Activated effector memory CD4-positive, alpha-beta T cell treated with anti-CD3 and anti-CD28 coated beads, Interleukin-2, amount 50 U/mL, for 16 hours (primary cell): ENCODE results near the gene TMEM123.

ENCODE experiments used
- DNase-seq: peaks from one replicate; pipeline ENCODE4 v3.0.0-alpha.2; 2020

Gene TMEM123

GRCh38 chr11:102422817-102423712 is 29.5 kb downstream of the TMEM123 start:
- DNase-seq = no peak

GRCh38 chr11:102421261-102421660 is 31.3 kb downstream of the TMEM123 start:
- no peak for DNase-seq

- no peak for DNase-seq
Measured at GRCh38 chr11:102420547-102420946, 32.0 kb downstream of the TMEM123 start.

DNA sequence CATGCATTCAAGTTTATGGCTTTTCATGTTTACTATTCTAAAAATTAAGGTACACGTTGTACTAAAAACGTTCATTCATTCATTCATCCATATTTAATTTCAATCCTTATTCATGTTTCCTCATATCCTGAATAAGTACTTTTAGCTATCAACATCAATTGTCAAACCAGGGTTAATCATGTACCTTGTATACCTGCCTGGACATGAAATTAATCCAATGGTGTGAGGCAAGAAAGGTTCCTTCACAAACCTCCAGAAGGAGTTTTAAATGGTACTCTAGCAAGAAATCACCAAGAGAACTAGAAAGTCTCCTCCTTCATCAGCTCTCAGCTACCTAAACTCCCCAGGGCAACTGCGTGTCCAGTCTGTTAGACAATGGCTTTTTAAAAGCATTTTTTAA is 33.4 kb downstream of the TMEM123 start:
- DNase-seq = no peak

DNA sequence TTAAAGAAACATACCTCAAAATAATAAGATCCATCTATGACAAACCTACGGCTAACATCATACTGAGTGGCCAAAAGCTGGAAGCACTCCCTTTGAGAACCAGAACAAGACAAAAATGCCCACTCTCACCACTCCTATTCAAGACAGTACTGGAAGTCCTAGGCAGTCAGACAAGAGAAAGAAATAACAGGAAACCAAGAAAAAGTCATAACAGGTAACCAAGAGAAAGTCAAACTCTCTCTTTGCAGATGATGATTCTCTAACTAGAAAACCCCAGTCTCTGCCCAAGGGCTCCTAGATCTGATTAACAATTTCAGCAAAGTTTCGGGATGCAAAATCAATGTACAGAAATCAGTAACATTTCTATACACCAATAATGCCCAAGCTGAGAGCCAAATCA is 35.6 kb downstream of the TMEM123 start:
- DNase-seq = no peak

GRCh38 chr11:102415304-102415916 is 37.2 kb downstream of the TMEM123 start:
- DNase-seq = no peak

DNA sequence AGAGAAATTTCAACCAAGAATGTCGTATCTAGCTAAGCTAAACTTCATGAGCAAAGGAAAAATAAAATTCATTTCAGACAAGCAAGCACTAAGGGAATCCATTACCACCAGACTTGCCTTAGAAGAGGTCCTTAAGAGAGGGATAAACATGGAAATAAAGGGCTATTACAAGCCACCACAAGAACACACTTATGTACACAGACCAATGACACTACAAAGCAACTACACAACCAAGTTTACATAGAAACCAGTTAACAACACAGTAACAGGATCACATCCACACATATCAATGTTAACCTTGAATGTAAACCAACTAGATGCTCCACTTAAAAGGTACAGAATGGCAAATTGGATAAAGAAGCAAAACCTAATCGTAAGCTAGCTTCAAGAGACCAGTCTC is 38.0 kb downstream of the TMEM123 start:
- DNase-seq = no peak

GRCh38 chr11:102413497-102413896 is 39.1 kb downstream of the TMEM123 start:
- DNase-seq = no peak

DNA sequence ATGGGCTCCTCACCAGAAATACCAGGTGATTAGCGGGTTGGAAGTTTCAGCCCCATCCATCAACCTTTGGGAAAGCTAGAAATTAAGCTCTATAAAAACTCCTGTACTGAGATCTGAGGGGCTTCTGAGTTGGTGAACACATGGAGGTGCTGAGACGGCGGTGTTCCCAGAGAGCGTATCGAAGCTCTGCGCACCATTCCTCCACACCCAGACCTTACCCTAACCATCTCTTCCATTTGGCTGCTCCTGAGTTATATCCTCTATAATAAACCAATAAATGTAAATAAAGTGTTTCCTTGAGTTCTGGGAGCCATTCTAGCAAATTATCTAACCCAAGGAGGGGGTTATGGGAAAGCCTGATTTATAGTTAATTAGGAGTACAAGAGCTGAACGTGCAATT is 41.4 kb downstream of the TMEM123 start:
- no peak for DNase-seq

DNA sequence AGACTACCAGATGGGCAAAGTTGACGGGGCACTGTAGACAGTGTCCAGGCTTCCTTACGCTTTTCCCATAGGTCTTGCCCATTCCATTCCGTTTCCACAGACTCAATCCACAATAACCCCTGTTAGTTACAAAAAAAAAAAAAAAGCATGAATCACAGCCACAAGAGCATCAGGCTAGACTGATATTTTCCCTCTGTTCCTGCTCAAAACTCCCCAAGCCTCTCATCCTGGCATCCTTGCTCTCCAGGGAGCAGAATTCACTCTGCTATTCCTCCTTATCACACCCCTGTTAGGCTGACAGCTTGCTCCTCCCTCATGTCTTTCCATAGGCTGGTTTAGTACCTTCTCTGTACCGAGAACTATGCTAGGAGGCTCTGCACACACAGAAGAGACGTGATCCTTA is 42.2 kb downstream of the TMEM123 start:
- no peak for DNase-seq

DNA sequence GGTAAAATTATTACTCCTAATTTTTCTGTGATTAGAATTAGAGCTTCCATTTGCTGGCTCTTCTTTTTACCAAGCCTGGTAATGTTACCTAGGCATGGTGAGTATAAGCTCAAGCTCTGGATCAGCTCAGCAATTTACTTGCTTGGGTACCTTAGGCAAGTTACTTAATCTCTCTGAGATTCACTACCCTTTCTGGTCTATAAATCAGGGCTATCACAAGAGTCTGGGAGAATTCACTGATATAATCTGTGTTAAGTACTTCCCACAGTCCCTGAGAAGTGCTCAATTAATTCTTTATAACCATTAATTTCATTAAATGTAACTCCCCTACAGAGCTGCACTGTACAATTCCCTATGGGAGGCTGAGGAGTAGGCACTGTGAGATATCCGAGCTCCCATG is 44.2 kb downstream of the TMEM123 start:
- DNase-seq = no peak

DNA sequence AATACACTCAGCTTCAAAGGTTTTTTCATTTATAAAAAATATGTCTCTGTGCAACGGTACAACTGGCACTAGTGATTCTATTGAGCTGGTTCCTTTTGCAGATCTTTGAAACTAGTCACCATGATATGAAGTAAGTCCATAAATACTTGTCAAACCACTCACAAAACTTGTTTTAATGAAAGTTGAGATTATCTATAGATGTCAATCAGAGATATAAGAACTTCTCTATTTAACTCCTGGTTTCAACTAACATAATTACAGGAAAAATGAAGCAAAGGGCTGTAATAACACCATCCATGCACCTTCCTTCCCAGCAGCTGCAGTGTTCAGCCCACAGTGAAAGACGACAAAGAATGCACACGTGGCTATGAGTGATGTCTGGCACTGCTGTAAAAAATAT is 44.7 kb downstream of the TMEM123 start:
- no peak for DNase-seq

DNA sequence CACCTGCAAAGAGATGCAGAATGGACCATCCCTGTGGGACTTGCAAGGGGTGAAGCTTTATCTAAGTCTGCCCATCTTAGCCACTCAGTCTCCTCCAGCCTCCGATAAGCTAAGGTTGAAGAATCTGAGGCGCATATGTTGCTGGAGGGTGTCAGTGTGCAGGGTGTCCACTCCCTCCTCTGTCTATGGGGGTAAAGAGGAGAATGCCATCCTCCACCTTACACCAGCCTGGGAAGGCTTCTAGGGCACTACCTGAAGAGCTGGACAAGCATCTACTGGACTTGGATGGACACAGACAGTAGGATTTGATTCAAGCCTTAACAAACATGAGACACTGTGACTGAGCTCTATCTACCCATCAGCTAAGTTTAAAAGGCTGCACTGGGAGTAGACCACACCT is 46.5 kb downstream of the TMEM123 start:
- no peak for DNase-seq

- DNase-seq = no peak
Measured at GRCh38 chr11:102405501-102405900, 47.1 kb downstream of the TMEM123 start.

- DNase-seq = no peak
Measured at GRCh38 chr11:102402548-102402947, 50.0 kb downstream of the TMEM123 start.

DNA sequence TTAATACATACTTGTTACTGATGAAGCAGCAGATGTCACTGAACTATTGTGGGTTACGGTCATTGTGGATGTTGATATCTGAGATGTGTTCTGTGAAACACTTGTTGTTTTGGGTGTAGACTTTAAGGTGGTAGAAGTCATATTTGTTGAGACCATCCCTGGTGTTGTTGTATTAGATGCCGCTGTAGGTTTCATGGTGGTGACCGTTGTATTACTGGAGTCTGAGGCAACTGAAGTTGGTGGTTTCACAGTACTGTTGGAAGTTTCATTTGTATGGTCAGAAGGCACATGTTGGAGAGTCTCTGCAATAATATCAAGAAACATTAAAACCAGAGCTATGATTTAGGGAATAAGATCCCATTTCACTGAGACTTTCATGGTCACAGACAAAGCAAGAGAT is 50.7 kb downstream of the TMEM123 start:
- DNase-seq = no peak

GRCh38 chr11:102400603-102401002 is 52.0 kb downstream of the TMEM123 start:
- no peak for DNase-seq

DNA sequence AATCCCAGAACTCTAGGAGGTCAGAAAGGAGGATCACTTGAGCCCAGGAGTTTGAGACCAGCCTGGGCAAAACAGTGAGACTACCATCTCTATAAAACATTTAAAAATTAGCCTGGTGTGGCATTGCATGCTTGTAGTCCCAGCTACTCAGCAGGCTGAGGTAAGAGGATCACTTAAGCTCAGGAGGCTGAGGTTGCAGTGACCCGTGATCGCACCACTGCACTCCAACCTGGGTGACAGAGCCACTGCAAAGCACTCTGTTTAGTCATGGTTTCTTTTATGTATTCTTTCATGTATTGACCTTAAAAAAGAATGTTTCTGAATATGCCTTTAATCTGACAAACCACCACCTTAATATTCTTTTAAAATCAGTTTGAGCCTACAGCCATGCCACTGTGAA is 53.4 kb downstream of the TMEM123 start:
- DNase-seq = no peak

GRCh38 chr11:102398297-102398696 is 54.3 kb downstream of the TMEM123 start:
- no peak for DNase-seq

DNA sequence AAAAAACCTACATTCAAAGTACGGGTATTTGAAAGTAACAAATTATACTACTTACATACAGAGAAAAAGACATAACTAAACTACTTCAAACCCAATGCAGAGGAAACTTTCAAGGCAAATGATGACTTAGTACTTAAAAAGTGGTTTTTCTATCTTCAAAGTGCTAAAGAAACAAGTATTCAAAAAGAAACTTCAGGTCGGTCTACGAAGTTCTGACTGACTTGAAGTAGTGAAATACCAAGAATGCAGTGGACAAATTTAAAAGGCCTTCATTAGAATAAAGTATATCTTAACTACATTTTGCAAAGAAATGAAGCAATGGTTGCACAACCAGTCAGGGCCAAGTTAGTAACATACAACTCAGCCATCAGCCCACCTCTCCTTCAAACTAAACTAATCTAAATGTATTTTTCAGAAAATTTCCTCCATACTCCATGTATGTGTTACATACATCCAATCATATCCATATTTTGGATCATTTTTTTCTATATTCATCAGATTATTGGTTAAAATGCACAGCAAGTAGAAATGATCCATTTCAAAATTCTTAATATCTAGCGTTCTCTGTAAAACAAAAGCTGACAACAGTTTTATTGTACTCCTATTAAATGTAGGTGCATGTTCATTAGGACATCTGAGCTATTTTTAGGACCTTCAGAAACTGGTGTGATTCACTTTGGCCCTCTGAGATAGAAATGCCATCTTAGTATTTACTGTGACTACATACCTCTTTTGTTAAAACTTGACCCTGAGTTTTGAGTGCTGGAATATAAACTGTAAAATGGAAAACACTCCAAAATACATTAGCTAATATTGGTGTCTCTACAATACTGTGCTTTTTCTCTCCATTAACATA is 55.6 kb downstream of the TMEM123 start:
- DNase-seq = no peak

DNA sequence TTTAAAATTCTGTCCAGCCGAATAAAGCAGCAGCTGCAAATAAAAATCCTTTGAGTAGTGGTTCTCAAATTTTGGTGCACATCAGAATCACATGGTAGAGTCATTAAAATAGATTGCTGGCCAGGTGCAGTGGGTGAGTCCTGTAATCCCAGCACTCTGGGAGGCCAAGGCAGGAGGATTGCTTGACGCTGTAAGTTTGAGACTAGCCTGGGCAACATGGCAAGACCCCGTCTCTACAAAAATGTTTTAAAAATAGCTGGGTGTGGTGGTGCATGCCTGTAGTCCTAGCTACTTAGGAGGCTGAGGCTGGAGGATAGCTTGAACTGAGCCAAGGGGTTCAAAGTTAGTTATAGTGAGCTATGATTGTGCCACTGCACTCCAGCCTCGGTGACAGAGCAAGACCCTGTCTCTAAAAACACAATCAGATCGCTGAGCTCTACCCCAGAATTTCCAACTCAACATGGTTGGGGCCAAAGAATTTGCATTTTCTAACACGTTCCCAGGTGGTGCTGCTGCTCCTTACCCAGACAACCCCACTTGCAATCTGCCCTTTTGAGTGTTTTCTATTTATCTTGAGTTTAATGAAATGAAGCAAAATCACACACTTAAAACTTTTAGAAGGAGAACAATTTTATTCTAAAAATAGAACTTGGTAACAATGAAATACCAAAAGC is 56.7 kb downstream of the TMEM123 start:
- no peak for DNase-seq

GRCh38 chr11:102393272-102393730 is 59.3 kb downstream of the TMEM123 start:
- DNase-seq = no peak
